A673 (cell line): ENCODE results near the gene PRKAG2. TPM values are rescaled to one million over a fixed set of nuclear protein-coding genes. Genes with fewer than 3 reads are reported as not detected.

Experiments
- BruUV-seq: library from RNA; stranded (reverse); fragments of 400-500 nt; replicated peaks from 2 replicates; lab custom pipeline; 2021; lab: Mats Ljungman, UMichigan
- CTCF ChIA-PET: fragments of 300-600 bp; sonication (Branson Sonifier 250); formaldehyde crosslinking; loops from one replicate; lab custom pipeline; 2022; ENCODE audit warnings: antibody characterized with exemption; lab: Charles Lee
- POLR2A ChIA-PET: fragments of 300-600 bp; sonication (Branson Sonifier 250); formaldehyde crosslinking; loops from one replicate; lab custom pipeline; 2022; ENCODE audit warnings: antibody characterized with exemption; ENCODE audit not compliant: low non-redundant PET; lab: Charles Lee
- DNase-seq: peaks from one replicate; pipeline ENCODE4 v3.0.0-alpha.2; 2015; ENCODE audit warnings: low spot score
- H3K27ac ChIP-seq: fragments of 200-600 bp; sonication (generic); 2 replicates; pipeline ENCODE4 v1.5.1; 2016; ENCODE audit warnings: mixed run types, low read depth, mild to moderate bottlenecking, mixed read lengths, antibody characterized with exemption, low read length; ENCODE audit not compliant: poor library complexity, severe bottlenecking
- H3K27me3 ChIP-seq: fragments of 200-600 bp; sonication (generic); replicated peaks from 2 replicates; pipeline ENCODE4 v1.6.1; 2017; ENCODE audit warnings: mixed run types, low read depth, mild to moderate bottlenecking, mixed read lengths, antibody characterized with exemption, low read length; ENCODE audit not compliant: insufficient read depth, poor library complexity
- H3K36me3 ChIP-seq: fragments of 200-600 bp; sonication (generic); 2 replicates; pipeline ENCODE4 v1.6.1; 2016; ENCODE audit warnings: mixed run types, mild to moderate bottlenecking, mixed read lengths, antibody characterized with exemption, low read length; ENCODE audit not compliant: insufficient read depth, poor library complexity, severe bottlenecking
- H3K4me1 ChIP-seq: fragments of 200-600 bp; sonication (generic); 2 replicates; pipeline ENCODE4 v1.6.1; 2017; ENCODE audit warnings: mixed run types, mild to moderate bottlenecking, mixed read lengths, antibody characterized with exemption, low read length; ENCODE audit not compliant: insufficient read depth, poor library complexity, severe bottlenecking
- H3K4me3 ChIP-seq: fragments of 200-600 bp; sonication (generic); 2 replicates; pipeline ENCODE4 v1.5.1; 2016; ENCODE audit warnings: low read depth, mixed run types, mild to moderate bottlenecking, mixed read lengths, low read length; ENCODE audit not compliant: poor library complexity, severe bottlenecking
- H3K9me3 ChIP-seq: fragments of 200-600 bp; sonication (generic); 2 replicates; pipeline ENCODE4 v1.6.1; 2016; ENCODE audit warnings: mixed run types, low read depth, mild to moderate bottlenecking, mixed read lengths, antibody characterized with exemption, low read length; ENCODE audit not compliant: poor library complexity, severe bottlenecking
- EZH2 ChIP-seq: fragments of 200-600 bp; sonication (generic); IDR thresholded peaks from 2 replicates; pipeline ENCODE4 v1.6.1; 2017; ENCODE audit warnings: borderline replicate concordance, low read depth, mild to moderate bottlenecking, mixed read lengths, antibody characterized with exemption, low read length; ENCODE audit not compliant: poor library complexity, severe bottlenecking
- intact Hi-C: fragments of 100-400 bp; cut with micrococcal nuclease; formaldehyde crosslinking; loops from one replicate; pipeline ENCODE4 v1.10.0; 2022; ENCODE audit not compliant: unreplicated experiment
- total RNA-seq: library from RNA; stranded (reverse); gene quantifications from 2 replicates; pipeline ENCODE4 v1.2.3, GENCODE V29; 2021
- TF ChIP-seq, protein P1 (sequence below): fragments of 300-800, 200-600 bp; sonication (generic); conservative IDR thresholded peaks from 2 replicates; pipeline ENCODE4 v1.5.1; 2017; ENCODE audit warnings: low read depth, mild to moderate bottlenecking, antibody characterized with exemption, low read length, moderate library complexity, mixed read lengths

PRKAG2 gene
- total RNA-seq, 1 experiment from 2014 or later: 11.6 TPM

DNA sequence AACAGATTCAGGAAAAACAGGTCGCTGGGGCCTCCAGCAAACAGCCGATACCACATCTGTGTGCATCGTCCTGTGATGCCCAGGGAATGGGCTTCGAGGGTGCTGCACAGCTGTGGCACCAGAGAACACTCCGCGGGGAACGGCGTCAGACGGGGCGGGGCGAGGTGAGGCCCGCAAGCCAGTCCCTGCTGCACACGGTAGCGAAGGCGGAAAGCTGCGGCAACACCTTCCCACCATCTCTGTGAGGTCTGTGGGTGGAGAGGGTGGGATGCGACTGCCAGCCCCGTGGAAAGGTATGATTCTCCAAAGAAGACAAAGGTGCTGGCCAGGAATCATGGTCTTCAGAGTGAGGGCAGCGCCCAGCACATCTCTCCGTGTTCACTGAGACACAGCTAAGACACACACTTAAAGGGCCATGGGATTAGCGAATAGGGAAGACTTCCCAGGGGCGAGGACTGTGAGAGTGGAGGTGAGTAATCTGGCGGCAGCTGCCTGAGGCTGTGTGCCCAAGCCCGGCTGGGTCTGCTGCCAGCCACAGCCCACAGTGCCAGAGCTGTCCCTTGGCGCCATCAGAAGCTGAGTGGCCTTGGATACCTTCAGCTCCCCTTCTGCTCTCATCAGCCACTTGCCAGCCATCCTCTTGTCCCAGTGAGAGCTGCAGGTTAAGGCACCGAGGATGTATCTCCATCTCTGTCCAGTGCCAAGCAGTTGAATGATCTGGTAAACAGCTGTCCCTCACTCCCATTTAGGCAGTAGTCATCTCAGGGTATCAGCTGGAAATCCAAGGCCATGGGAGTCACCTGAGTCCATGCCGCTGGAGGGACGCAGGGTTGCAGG is 17.6 kb downstream of the PRKAG2 start:
- POLR2A ChIA-PET: no interaction called here
- Histone ChIP-seq H3K9me3 (no peaks in the 10 kb centered on the region), H3K27ac (no peak overlapping the region), H3K4me1 (no peaks in the 10 kb centered on the region), H3K4me3 (no peak overlapping the region), H3K36me3 (no peaks in the 10 kb centered on the region), H3K27me3 (no peaks in the 10 kb centered on the region)
- DNase-seq: no peak
- CTCF ChIA-PET: no interaction called here
- no TSS peak for BruUV-seq
- TF ChIP-seq, protein P1, sequence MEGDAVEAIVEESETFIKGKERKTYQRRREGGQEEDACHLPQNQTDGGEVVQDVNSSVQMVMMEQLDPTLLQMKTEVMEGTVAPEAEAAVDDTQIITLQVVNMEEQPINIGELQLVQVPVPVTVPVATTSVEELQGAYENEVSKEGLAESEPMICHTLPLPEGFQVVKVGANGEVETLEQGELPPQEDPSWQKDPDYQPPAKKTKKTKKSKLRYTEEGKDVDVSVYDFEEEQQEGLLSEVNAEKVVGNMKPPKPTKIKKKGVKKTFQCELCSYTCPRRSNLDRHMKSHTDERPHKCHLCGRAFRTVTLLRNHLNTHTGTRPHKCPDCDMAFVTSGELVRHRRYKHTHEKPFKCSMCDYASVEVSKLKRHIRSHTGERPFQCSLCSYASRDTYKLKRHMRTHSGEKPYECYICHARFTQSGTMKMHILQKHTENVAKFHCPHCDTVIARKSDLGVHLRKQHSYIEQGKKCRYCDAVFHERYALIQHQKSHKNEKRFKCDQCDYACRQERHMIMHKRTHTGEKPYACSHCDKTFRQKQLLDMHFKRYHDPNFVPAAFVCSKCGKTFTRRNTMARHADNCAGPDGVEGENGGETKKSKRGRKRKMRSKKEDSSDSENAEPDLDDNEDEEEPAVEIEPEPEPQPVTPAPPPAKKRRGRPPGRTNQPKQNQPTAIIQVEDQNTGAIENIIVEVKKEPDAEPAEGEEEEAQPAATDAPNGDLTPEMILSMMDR: no peak
- TF ChIP-seq EZH2: no peak
- intact Hi-C loops: no loop called here

- Histone ChIP-seq H3K27ac (no peak overlapping the region), H3K36me3 (no peaks in the 10 kb centered on the region), H3K9me3 (no peaks in the 10 kb centered on the region), H3K27me3 (no peaks in the 10 kb centered on the region), H3K4me1 (no peaks in the 10 kb centered on the region), H3K4me3 (no peak overlapping the region)
- intact Hi-C loops: no loop called here
- BruUV-seq: no TSS peak
- ChIA-PET POLR2A (no interaction called here), CTCF (no interaction called here)
- TF ChIP-seq EZH2: no peak
- TF ChIP-seq, protein P1: no peak
- DNase-seq: no peak
Measured at GRCh38 chr7:151858456-151858855, 18.5 kb downstream of the PRKAG2 start.

- no peak overlapping the region for H3K4me3 ChIP-seq
- CTCF ChIA-PET: no interaction called here
- POLR2A ChIA-PET: no interaction called here
- no peaks in the 10 kb centered on the region for H3K27me3 ChIP-seq
- no peak overlapping the region for H3K27ac ChIP-seq
- H3K9me3 ChIP-seq: no peaks in the 10 kb centered on the region
- DNase-seq: no peak
- H3K4me1 ChIP-seq: no peaks in the 10 kb centered on the region
- H3K36me3 ChIP-seq: no peaks in the 10 kb centered on the region
- intact Hi-C loops: no loop called here
- TF ChIP-seq EZH2: no peak
- TF ChIP-seq, protein P1: no peak
- BruUV-seq: no TSS peak
Measured at GRCh38 chr7:151857866-151858450, 19.0 kb downstream of the PRKAG2 start.
